ENCODE measurements around the gene NCS1.

The NCS1 gene

DNA sequence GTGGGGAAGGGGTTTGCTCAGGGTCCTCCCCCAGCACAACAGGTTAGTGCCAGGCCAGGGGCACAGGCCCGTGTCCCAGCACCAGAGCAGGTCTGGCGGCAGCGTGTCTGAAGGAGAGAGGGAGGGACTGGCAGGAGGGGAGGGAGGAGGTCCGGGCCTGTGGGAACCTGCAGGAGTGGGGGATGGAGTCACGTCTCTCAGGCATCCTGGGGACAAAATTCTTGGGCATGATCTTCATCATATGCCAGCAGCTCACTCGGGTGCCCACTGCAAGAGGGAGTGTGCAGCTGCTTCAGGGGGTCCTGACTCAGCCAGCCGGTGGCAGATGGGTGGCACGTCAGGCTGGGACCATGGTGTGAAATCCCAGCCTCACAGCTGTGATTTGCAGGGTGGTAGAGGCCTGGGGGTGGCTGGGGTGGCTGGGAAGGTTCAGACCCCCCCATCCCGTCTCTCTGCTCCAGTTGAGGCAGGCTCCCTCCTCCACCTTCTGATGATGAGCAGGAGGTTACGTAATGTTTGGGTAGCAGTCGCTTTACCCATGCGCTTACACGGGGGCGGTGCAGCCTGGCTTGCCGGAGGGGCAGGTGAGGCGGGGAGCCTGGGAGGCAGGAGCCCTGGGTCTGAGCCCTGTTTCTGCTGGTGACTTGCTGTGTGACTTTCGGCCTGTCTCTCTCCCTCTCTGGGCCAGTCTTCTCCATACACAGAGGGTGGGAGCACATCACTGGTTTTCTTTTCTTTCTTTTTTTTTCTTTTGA lies 40.5 kb downstream of the NCS1 start:
- Histone ChIP-seq H3K9ac (ENCODE audit: low read length) (no peak overlapping the region), H3K27me3 (ENCODE audit: control insufficient read depth, insufficient read depth, low read length) (no peaks in the 10 kb centered on the region), H3K4me3 (ENCODE audit: low read length) (no peak overlapping the region), H3K9me3 (ENCODE audit: control insufficient read depth, low read length) (no peaks in the 10 kb centered on the region), H3K36me3 (ENCODE audit: control insufficient read depth, insufficient read depth, low read length) (no peaks in the 10 kb centered on the region), H3K4me1 (ENCODE audit: control insufficient read depth, insufficient read depth, low read length) (no peaks in the 10 kb centered on the region)

DNA sequence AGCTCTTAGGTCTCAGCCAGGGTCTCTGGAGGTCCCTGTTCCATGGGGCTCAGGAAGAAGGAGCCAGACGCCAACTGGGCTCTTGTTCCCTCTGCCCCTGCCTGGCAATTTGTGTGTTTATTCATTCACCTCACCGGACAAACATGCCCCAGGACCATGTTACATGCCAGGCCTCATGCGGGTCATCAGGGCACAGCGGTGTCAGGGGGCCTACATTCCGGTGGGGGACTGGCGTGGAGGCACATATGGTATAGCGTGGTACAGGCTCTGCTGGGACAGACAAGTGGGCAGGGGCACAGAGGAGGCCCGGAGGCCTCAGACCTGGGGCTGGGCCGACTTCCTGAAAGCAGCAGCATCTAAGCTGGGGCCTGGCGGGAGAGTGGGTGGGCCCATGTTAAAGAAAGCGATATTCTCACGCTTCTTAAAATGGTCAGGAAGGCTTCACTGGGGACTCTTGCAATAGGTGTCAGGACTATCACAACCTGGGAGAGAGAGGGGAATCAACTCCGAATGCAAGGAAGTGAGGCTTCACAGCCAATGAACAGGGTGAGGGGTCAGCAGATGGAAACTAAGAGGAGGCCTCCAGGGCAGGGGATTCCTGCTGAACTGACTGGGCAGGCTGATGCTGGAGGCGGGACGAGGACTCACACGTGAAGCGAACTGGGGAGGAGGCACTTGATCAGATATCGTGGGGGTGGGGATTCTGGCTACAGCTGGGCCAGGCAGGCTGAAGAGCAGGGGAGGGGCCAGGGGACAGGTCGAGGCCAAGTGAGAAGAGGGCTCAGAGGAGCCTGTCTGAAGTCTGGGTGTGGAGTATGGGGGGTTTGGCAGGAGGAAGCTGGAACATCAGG lies 41.9 kb downstream of the NCS1 start:
- no peak overlapping the region for H3K4me3 ChIP-seq (ENCODE audit: low read length)
- no peaks in the 10 kb centered on the region for H3K27me3 ChIP-seq (ENCODE audit: control insufficient read depth, insufficient read depth, low read length)
- H3K9me3 ChIP-seq (ENCODE audit: control insufficient read depth, low read length) = no peaks in the 10 kb centered on the region
- H3K9ac ChIP-seq (ENCODE audit: low read length) = no peak overlapping the region
- H3K4me1 ChIP-seq (ENCODE audit: control insufficient read depth, insufficient read depth, low read length) = no peaks in the 10 kb centered on the region
- H3K36me3 ChIP-seq (ENCODE audit: control insufficient read depth, insufficient read depth, low read length) = no peaks in the 10 kb centered on the region

DNA sequence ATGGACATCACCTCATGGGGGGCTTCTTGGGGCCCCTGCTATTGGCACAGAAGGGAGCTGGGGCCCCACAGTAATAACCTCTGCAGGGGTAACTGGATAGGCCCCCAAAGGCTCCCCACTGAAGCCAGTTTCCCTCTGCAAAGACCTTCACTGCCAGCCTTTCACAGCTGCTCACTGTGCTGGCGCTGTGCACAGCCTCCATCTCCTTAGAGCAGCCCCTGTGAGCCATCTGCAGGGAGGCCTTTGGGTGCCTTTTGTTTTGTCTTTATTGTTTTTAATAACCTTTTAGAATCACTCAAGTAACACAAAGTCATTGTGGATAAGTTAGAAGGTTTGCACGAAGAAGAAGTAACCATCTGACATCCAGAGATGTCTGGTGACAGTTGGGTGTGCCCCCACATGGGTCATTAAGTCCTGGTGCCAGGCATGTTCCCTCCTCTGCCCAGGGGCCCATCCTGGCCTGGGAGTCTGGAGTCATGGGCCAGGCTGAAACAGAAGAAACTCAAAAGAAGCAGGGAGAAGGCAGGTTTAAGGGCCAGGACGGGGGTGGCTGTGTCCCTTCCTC lies 42.7 kb downstream of the NCS1 start:
- Histone ChIP-seq H3K27me3 (ENCODE audit: control insufficient read depth, insufficient read depth, low read length) (no peaks in the 10 kb centered on the region), H3K4me1 (ENCODE audit: control insufficient read depth, insufficient read depth, low read length) (no peaks in the 10 kb centered on the region), H3K4me3 (ENCODE audit: low read length) (no peak overlapping the region), H3K9ac (ENCODE audit: low read length) (no peak overlapping the region), H3K36me3 (ENCODE audit: control insufficient read depth, insufficient read depth, low read length) (no peaks in the 10 kb centered on the region), H3K9me3 (ENCODE audit: control insufficient read depth, low read length) (no peaks in the 10 kb centered on the region)

DNA sequence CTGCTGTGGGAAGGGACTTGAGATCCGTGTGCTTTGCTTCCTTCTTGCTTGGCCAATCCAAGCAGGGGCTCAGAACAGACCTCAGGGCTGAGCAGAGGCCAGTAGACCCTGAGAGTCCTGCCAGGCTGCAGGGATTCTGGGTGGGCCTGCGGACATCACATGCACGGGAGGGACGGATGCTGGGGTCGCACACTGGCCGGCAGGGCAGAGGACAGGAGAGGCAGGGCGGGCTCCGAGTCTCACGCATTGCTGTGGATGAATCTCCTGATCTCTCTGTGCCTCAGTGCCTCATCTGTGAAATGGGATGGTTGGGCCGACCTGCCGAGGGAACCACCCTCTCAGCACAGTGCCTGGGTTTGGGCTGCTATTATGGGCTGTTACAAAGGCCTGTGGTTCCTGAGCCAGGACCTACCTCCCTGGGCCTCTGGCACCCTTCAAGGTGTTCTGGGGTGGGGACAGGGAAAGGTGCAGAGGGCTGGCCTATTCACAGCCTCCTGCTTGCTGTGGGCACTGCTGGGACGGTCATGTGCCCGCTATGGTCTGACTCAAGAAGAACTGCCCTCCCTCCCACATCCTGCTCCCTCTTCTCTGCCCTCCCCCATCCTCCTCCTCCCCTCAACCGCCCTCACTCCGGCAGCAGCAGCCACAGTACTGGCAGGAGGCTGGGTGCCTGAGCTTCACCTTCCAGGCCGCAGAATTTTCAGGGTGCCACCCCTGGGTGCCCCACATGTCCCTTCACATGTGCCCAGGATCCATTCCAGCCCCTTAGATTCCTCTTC lies 43.3 kb downstream of the NCS1 start:
- Histone ChIP-seq H3K4me1 (ENCODE audit: control insufficient read depth, insufficient read depth, low read length) (no peaks in the 10 kb centered on the region), H3K9ac (ENCODE audit: low read length) (no peak overlapping the region), H3K4me3 (ENCODE audit: low read length) (no peak overlapping the region), H3K36me3 (ENCODE audit: control insufficient read depth, insufficient read depth, low read length) (no peaks in the 10 kb centered on the region), H3K9me3 (ENCODE audit: control insufficient read depth, low read length) (no peaks in the 10 kb centered on the region), H3K27me3 (ENCODE audit: control insufficient read depth, insufficient read depth, low read length) (no peaks in the 10 kb centered on the region)

DNA sequence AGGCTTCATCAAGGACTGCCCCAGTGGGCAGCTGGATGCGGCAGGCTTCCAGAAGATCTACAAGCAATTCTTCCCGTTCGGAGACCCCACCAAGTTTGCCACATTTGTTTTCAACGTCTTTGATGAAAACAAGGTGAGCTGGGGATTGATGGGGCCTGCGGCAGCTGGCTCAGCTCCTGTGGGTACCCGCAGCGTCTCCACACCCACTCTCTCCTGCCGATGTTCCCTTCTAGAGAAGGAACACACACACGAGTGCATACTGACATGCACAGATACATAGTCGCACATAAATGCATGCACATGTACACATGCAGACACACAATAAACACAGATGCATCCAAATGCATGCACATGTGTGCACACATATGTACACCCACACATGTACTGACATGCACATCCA lies 45.6 kb downstream of the NCS1 start:
- Histone ChIP-seq H3K4me1 (ENCODE audit: control insufficient read depth, insufficient read depth, low read length) (no peaks in the 10 kb centered on the region), H3K27me3 (ENCODE audit: control insufficient read depth, insufficient read depth, low read length) (no peaks in the 10 kb centered on the region), H3K9ac (ENCODE audit: low read length) (no peak overlapping the region), H3K4me3 (ENCODE audit: low read length) (no peak overlapping the region), H3K36me3 (ENCODE audit: control insufficient read depth, insufficient read depth, low read length) (no peaks in the 10 kb centered on the region), H3K9me3 (ENCODE audit: control insufficient read depth, low read length) (no peaks in the 10 kb centered on the region)

DNA sequence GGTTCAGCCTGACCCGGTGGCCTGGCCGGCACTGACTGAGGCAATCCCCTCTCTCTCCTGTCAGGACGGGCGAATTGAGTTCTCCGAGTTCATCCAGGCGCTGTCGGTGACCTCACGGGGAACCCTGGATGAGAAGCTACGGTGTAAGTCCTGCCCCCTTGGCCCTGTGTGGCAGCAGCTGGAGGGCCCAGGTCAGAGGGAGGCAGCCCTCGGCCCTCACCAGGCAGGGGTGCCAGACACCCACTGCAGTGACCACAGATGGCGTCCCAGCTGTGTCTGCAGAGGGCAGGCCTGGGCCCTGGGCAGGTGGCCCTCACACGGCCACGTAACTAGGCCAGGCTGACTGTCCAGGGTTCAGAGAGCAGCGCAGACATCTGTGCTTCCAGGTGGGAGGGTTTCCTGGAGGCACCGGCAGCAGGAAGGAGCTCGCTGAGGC lies 47.5 kb downstream of the NCS1 start:
- Histone ChIP-seq H3K4me1 (ENCODE audit: control insufficient read depth, insufficient read depth, low read length) (no peaks in the 10 kb centered on the region), H3K36me3 (ENCODE audit: control insufficient read depth, insufficient read depth, low read length) (no peaks in the 10 kb centered on the region), H3K9ac (ENCODE audit: low read length) (no peak overlapping the region), H3K4me3 (ENCODE audit: low read length) (no peak overlapping the region), H3K27me3 (ENCODE audit: control insufficient read depth, insufficient read depth, low read length) (no peaks in the 10 kb centered on the region), H3K9me3 (ENCODE audit: control insufficient read depth, low read length) (no peaks in the 10 kb centered on the region)

DNA sequence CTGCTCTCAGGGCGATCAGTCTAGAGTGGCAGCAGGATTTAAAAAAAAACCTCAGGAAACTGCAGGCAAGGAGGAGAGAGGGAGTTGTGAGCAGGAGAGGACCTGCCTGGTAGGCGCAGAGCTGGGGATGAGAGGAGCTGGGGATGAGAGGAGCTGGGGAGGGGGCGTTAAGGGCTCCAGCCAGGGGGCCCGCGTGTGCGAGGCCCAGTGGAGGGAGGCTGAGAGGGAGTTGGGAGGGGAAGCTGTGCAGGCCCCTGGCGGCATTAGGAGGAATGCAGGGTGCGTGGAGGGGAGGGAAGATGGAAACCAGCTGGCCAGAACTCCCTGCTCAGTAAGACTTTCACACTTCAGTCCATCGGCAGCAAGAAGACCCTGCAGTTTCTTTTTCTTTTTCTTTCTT lies 48.1 kb downstream of the NCS1 start:
- Histone ChIP-seq H3K4me1 (ENCODE audit: control insufficient read depth, insufficient read depth, low read length) (no peaks in the 10 kb centered on the region), H3K36me3 (ENCODE audit: control insufficient read depth, insufficient read depth, low read length) (no peaks in the 10 kb centered on the region), H3K27me3 (ENCODE audit: control insufficient read depth, insufficient read depth, low read length) (no peaks in the 10 kb centered on the region), H3K9me3 (ENCODE audit: control insufficient read depth, low read length) (no peaks in the 10 kb centered on the region), H3K9ac (ENCODE audit: low read length) (no peak overlapping the region), H3K4me3 (ENCODE audit: low read length) (no peak overlapping the region)

DNA sequence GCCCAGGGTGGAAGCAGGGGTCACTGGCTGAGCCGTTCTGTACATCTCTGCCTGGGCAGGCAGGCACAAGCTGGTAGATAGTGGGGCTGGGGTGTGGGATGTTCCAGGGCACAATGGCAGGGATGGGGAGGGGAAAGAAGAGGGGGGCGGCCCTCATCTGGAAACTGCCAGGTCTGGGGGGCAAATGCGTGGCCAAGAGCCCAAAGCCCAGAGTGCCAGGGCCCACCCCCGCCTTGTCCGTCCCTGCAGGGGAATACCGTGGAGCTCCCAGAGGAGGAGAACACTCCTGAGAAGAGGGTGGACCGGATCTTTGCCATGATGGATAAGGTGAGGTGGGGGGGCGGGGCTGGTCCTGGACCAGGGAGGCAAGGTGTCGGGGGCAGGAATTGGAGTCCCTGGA lies 50.6 kb downstream of the NCS1 start:
- no peak overlapping the region for H3K9ac ChIP-seq (ENCODE audit: low read length)
- no peak overlapping the region for H3K4me3 ChIP-seq (ENCODE audit: low read length)
- no peaks in the 10 kb centered on the region for H3K4me1 ChIP-seq (ENCODE audit: control insufficient read depth, insufficient read depth, low read length)
- no peaks in the 10 kb centered on the region for H3K9me3 ChIP-seq (ENCODE audit: control insufficient read depth, low read length)
- H3K36me3 ChIP-seq (ENCODE audit: control insufficient read depth, insufficient read depth, low read length) = no peaks in the 10 kb centered on the region
- no peaks in the 10 kb centered on the region for H3K27me3 ChIP-seq (ENCODE audit: control insufficient read depth, insufficient read depth, low read length)

DNA sequence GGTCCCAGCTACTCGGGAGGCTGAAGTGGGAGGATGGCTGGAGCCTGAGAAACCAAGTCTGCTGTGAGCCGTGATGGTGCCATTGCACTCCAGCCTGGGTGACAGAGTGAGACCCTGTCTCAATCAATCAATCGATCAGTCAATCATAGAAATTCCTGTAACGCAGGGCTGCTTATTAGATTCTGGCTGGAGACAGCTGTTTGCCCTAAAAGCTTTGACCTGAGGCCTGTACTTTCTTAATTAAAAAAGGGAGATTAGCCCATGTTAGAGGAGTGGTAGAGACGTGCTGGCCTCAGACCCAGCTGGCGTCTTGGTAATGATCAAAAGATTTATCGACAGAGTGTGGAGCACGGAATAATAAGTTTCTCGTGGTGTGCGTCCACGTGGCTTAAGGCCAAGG lies 52.9 kb downstream of the NCS1 start:
- no peaks in the 10 kb centered on the region for H3K27me3 ChIP-seq (ENCODE audit: control insufficient read depth, insufficient read depth, low read length)
- H3K36me3 ChIP-seq (ENCODE audit: control insufficient read depth, insufficient read depth, low read length) = no peaks in the 10 kb centered on the region
- no peak overlapping the region for H3K4me3 ChIP-seq (ENCODE audit: low read length)
- H3K9ac ChIP-seq (ENCODE audit: low read length) = no peak overlapping the region
- H3K4me1 ChIP-seq (ENCODE audit: control insufficient read depth, insufficient read depth, low read length) = no peaks in the 10 kb centered on the region
- no peaks in the 10 kb centered on the region for H3K9me3 ChIP-seq (ENCODE audit: control insufficient read depth, low read length)

DNA sequence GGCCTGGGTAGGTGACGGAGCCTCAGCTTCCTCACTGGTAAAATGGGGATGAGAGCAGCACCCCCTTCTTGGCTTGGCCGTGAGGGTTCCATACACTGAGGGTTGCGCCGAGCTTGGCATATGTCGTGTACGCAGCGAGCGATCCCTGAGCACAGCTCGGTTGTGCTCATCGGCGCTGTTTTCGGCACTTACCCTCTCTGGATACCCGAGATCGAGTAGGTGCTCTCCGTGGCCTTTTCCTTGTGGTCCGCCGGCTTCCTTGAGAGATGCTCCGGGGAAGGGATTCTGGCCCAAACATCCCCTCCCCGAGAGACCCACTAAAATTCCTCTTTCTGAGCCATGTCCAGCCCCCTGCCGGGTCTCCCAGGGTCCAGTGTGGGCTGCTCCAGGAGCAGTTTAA lies 53.4 kb downstream of the NCS1 start:
- Histone ChIP-seq H3K4me1 (ENCODE audit: control insufficient read depth, insufficient read depth, low read length) (no peaks in the 10 kb centered on the region), H3K36me3 (ENCODE audit: control insufficient read depth, insufficient read depth, low read length) (no peaks in the 10 kb centered on the region), H3K9ac (ENCODE audit: low read length) (no peak overlapping the region), H3K9me3 (ENCODE audit: control insufficient read depth, low read length) (no peaks in the 10 kb centered on the region), H3K27me3 (ENCODE audit: control insufficient read depth, insufficient read depth, low read length) (no peaks in the 10 kb centered on the region), H3K4me3 (ENCODE audit: low read length) (no peak overlapping the region)

DNA sequence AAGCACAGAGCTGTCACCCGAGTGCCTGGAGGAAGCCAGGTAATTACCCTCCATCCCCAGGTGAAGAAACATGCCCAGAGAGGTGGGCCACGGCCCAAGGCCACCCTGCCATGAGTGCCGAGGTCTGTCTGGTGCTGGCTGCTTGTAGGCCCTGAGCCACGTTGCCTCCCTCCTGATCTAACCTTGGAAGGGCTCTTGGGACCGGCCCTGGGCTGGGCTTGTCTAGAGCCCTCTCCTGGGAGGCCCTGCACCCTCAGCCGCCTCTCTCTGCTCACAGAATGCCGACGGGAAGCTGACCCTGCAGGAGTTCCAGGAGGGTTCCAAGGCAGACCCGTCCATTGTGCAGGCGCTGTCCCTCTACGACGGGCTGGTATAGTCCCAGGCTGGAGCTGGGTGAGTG lies 53.9 kb downstream of the NCS1 start:
- Histone ChIP-seq H3K4me3 (ENCODE audit: low read length) (no peak overlapping the region), H3K9me3 (ENCODE audit: control insufficient read depth, low read length) (no peaks in the 10 kb centered on the region), H3K9ac (ENCODE audit: low read length) (no peak overlapping the region), H3K36me3 (ENCODE audit: control insufficient read depth, insufficient read depth, low read length) (no peaks in the 10 kb centered on the region), H3K4me1 (ENCODE audit: control insufficient read depth, insufficient read depth, low read length) (no peaks in the 10 kb centered on the region), H3K27me3 (ENCODE audit: control insufficient read depth, insufficient read depth, low read length) (no peaks in the 10 kb centered on the region)

DNA sequence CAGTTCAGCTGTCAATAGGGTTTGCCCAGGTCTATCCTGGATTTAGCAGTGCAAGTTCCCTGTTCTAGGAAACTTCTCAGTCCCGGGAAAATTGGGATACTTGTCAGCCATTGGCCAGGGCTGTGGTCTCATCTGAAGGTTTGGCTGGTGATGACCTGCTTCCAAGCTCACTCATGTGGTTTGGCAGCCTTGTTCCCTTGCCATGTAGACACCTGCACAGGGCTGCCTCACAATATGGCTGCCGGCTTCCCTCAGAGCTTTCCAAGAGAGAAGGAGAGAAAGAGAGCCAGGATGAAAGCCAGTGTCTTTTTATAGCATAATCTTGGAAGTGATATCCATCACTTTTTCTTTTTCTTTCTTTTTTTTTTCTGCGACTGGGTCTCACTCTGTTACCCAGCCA lies 55.6 kb downstream of the NCS1 start:
- no peaks in the 10 kb centered on the region for H3K9me3 ChIP-seq (ENCODE audit: control insufficient read depth, low read length)
- no peak overlapping the region for H3K4me3 ChIP-seq (ENCODE audit: low read length)
- no peak overlapping the region for H3K9ac ChIP-seq (ENCODE audit: low read length)
- no peaks in the 10 kb centered on the region for H3K27me3 ChIP-seq (ENCODE audit: control insufficient read depth, insufficient read depth, low read length)
- no peaks in the 10 kb centered on the region for H3K4me1 ChIP-seq (ENCODE audit: control insufficient read depth, insufficient read depth, low read length)
- H3K36me3 ChIP-seq (ENCODE audit: control insufficient read depth, insufficient read depth, low read length) = no peaks in the 10 kb centered on the region

Data from mucosa of stomach (tissue), 1 donor.